HG03045 (cell line): ENCODE measurements around the gene HES6.

Source experiments
- ATAC-seq: cut with Tn5 transposase; IDR thresholded peaks from one replicate; pipeline ENCODE4 v1.9.1; 2021; ENCODE audit warnings: mild to moderate bottlenecking, moderate library complexity; ENCODE audit not compliant: unreplicated experiment

The HES6 gene

GRCh38 chr2:238256111-238256510 lies 16.3 kb upstream of the HES6 start:
- no peak for ATAC-seq

GRCh38 chr2:238255636-238256035 lies 15.8 kb upstream of the HES6 start:
- no peak for ATAC-seq

DNA sequence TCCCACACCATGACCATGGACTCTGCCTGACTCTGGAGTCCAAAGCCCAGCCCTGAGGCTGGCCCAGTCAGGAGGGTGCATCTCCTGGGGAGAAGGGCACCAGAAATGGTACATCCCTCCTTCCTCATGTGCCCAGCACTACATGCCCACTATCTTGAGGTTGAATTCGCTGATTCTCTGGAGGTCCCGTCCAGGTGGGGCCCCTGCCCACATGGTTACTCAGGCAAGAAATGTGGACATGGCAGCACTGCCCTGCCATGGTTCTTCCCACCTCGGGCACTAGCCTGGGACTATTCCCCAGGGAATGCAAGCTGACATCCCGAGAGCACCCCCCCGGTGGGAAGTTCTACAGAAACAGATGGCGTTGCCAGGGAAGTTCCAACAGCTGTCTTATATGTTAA lies 15.3 kb upstream of the HES6 start:
- ATAC-seq = no peak

DNA sequence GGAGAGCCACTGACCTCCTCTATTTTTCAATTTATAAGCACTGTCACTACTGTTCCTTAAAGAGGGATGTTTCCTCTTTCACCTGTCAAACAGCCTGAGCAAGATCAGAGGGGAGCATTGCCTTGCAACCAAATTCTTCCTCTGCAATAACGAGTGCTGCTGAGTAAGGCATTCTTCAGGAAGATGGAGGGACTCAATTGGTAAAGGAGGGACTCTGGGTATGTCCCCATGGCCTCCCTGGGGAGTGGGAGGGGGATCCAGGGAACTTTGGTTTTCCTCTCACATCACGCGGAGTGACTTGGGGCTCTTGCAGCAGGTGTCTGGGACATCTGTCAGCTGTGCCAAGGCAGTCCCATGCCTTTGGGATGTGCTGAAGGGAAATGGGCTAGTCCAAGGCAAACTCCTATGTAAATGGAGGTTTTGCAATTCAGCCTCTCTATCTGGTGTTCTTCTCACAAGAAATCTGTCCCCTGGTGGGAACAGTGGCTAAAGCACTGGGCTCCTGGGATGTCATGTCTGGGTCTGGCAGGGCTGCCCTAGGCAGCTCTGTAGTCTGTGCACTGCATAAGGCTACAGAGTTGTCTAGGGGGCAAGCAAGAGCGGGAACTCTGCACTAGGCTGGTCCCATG lies 14.4 kb upstream of the HES6 start:
- no peak for ATAC-seq

GRCh38 chr2:238252766-238253630 lies 13.2 kb upstream of the HES6 start:
- no peak for ATAC-seq

- ATAC-seq = no peak
These were observed 12.1 kb upstream of the HES6 start for GRCh38 chr2:238251986-238252385.

- ATAC-seq = no peak
These were observed 11.5 kb upstream of the HES6 start for GRCh38 chr2:238251331-238251730.

- ATAC-seq = no peak
These were observed 11.1 kb upstream of the HES6 start for GRCh38 chr2:238250896-238251295.

GRCh38 chr2:238247841-238248453 lies 8.1 kb upstream of the HES6 start:
- ATAC-seq = no peak

GRCh38 chr2:238247002-238247822 lies 7.4 kb upstream of the HES6 start:
- ATAC-seq = no peak

- no peak for ATAC-seq
These were observed 4.3 kb upstream of the HES6 start for GRCh38 chr2:238244151-238244550.

- ATAC-seq = no peak
These were observed 3.7 kb upstream of the HES6 start for GRCh38 chr2:238243496-238244076.

DNA sequence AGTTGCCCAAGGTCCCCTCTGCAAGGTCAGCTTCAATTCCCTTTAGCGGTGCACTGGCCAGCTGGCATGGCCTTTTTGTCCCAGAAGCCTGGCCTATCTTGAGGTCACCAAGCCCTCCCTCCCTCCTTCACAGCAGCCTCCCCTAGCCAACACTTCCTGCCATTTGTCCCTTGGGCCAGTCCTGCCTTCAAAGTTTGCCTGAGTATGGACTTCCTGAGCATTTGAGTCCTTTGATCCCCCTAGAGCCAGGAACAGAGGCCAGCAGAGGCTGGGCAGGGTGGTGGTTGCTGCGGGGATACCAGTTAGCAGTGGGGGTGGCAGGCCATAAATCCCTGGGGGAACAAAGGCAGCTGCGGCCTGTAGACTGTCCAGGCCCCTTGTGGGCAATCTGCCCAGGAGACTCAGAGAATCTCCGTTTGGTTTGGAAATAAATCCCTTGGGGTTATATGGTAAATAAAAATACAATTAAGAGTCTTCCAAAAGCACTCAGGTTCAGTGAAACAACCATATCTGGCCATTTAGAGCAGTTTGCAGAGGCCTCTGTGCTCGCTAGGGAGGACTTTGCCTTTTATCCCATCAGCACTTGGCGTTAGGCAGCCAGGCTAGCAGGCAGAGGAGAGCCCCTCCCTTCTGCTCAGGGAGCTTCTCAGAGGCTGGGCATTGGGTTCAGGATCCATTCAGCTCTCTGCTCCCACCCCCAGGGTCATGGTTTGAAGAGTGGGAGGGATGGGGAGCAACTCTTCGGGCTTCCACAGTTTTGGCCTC lies 3.1 kb upstream of the HES6 start:
- no peak for ATAC-seq

GRCh38 chr2:238241970-238242369 lies 2.1 kb upstream of the HES6 start:
- ATAC-seq = no peak

GRCh38 chr2:238240757-238241711 lies 1.2 kb upstream of the HES6 start:
- ATAC-seq = no peak

GRCh38 chr2:238239543-238239862 lies 335 bp downstream of the HES6 start:
- peak; percentile 18 for ATAC-seq

- no peak for ATAC-seq
These were observed 884 bp downstream of the HES6 start for GRCh38 chr2:238238766-238239542.

DNA sequence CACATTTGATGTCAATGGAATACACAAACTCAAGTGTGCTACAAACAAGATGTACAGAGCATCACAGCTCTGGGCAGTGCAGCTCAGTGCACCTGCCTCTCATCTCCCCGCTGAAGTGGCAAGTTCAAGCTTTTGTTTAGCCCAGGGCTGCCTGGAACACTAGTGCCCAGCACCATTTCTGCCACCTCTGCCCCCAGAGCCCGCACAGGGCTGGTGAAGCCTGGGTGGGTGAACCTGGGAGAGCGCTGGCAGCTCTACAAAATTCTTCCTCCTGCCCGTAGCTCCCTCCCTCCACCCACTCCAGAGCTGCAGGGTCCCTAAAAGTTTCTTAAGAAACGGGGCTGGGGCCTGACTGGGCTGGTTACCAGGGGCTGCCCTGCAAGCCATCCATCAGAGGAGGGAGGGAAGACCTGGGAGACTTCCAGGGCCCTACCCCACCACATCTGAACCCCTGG lies 1.5 kb downstream of the HES6 start:
- no peak for ATAC-seq
